Prostate gland (tissue), 2 donors: Measurements from ENCODE around the gene EXD3.

Experiments
- POLR2A ChIP-seq: fragments of 450-650 bp; IDR thresholded peaks from one replicate; pipeline ENCODE4 v1.6.1; 2016; ENCODE audit warnings: antibody characterized with exemption, mild to moderate bottlenecking
- POLR2AphosphoS5 ChIP-seq: sonication (generic); formaldehyde crosslinking; IDR thresholded peaks from one replicate; pipeline ENCODE4 v1.6.1; 2017; ENCODE audit warnings: antibody characterized with exemption
- TF ChIP-seq, protein P1 (sequence below), 4 experiments: fragments of 200-600 bp in 2 of 4; fragments of 450-650 bp in 2 of 4; sonication (generic) in 2 of 4; IDR thresholded peaks; 1 replicate in 3 of 4; 2 replicates in 1 of 4; pipeline ENCODE4 v1.5.1; 2016 to 2019; ENCODE audit warnings: antibody characterized with exemption in 4 of 4, mild to moderate bottlenecking in 2 of 4, moderate library complexity in 2 of 4

DNA sequence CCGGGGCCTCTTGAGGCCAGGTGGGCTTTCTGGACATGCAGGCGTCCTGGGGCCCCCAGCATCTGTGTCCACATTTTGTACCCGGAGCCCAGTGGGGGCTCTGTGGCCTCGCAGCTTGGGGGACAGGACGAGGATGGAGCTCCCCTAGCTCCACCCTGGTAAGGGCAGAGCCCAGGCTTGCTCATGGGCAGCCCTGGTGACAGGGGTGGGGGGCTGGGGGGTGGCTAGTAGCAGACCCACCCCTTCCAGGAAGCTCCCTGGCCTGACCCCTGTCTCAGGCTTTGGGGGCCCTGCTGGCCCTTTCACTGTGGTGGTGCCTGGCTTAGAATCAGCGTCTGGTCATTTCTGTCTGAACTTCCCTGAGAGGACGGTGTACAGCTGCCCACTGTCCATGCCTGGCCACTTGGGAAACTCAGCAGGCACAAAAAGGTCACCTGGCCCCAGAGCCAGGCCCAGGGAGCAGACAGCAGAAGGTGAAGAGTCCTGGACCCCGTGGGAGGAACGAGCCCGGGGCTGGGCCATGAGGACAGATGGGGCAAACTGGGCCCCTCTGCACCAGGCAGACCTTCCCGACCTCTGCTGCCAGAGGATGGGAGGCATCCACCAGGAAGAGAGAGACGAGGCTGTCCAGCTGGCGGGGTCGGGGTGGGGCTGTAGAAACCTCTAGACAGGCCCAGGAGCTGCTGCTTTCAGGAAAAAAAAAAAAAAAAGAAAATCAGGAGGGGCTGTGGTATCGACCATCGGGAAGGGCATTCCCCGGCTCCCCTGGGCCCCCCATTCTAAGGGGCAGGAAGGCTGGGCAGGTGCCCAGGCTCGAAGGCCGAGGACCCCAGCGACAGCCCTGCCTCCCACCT lies 52.8 kb downstream of the EXD3 start:
- TF ChIP-seq POLR2AphosphoS5 (no peak), POLR2A (no peak)
- TF ChIP-seq, protein P1, sequence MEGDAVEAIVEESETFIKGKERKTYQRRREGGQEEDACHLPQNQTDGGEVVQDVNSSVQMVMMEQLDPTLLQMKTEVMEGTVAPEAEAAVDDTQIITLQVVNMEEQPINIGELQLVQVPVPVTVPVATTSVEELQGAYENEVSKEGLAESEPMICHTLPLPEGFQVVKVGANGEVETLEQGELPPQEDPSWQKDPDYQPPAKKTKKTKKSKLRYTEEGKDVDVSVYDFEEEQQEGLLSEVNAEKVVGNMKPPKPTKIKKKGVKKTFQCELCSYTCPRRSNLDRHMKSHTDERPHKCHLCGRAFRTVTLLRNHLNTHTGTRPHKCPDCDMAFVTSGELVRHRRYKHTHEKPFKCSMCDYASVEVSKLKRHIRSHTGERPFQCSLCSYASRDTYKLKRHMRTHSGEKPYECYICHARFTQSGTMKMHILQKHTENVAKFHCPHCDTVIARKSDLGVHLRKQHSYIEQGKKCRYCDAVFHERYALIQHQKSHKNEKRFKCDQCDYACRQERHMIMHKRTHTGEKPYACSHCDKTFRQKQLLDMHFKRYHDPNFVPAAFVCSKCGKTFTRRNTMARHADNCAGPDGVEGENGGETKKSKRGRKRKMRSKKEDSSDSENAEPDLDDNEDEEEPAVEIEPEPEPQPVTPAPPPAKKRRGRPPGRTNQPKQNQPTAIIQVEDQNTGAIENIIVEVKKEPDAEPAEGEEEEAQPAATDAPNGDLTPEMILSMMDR (IDR thresholded peaks at IDR 0.05): no peak
